Renal cortical epithelial cell (primary cell): Measurements from ENCODE around the gene ELL2. TPM values are rescaled to one million over a fixed set of nuclear protein-coding genes. Genes with fewer than 3 reads are reported as not detected.
A peak's percentile ranks its signal among the peaks of the same experiment; 100 is the strongest.

Source experiments
- DNase-seq: peaks from one replicate; pipeline ENCODE4 v3.0.0-alpha.2; 2011; ENCODE audit warnings: low read depth
- total RNA-seq: library from RNA; depleted of rRNA; stranded (reverse); fragments of >200 nt; gene quantifications from 2 replicates; pipeline ENCODE4 v1.2.3, GENCODE V29; 2014

Gene ELL2
- total RNA-seq, 1 donor from 2014 or later = 31.1 TPM

GRCh38 chr5:95956021-95956899, 5.4 kb downstream of the ELL2 start:
- DNase-seq = no peak

GRCh38 chr5:95954716-95955115, 6.9 kb downstream of the ELL2 start:
- no peak for DNase-seq

- DNase-seq = no peak
These were observed 8.5 kb downstream of the ELL2 start for GRCh38 chr5:95953021-95953702.

GRCh38 chr5:95951916-95952315, 9.7 kb downstream of the ELL2 start:
- no peak for DNase-seq

GRCh38 chr5:95949810-95950209, 11.8 kb downstream of the ELL2 start:
- DNase-seq = no peak

GRCh38 chr5:95948631-95949030, 13.0 kb downstream of the ELL2 start:
- DNase-seq = no peak

GRCh38 chr5:95946451-95946850, 15.2 kb downstream of the ELL2 start:
- no peak for DNase-seq

GRCh38 chr5:95942968-95943367, 18.7 kb downstream of the ELL2 start:
- DNase-seq = no peak

- no peak for DNase-seq
These were observed 19.2 kb downstream of the ELL2 start for GRCh38 chr5:95942414-95942813.

GRCh38 chr5:95941756-95942155, 19.9 kb downstream of the ELL2 start:
- DNase-seq = peak; percentile 58

GRCh38 chr5:95940758-95941682, 20.6 kb downstream of the ELL2 start:
- no peak for DNase-seq

- DNase-seq = no peak
These were observed 22.2 kb downstream of the ELL2 start for GRCh38 chr5:95939465-95939864.

- no peak for DNase-seq
These were observed 22.9 kb downstream of the ELL2 start for GRCh38 chr5:95938766-95939165.

GRCh38 chr5:95938347-95938746, 23.3 kb downstream of the ELL2 start:
- no peak for DNase-seq

GRCh38 chr5:95937607-95938152, 24.0 kb downstream of the ELL2 start:
- no peak for DNase-seq

- DNase-seq = no peak
These were observed 24.7 kb downstream of the ELL2 start for GRCh38 chr5:95936812-95937397.

- DNase-seq = no peak
These were observed 26.0 kb downstream of the ELL2 start for GRCh38 chr5:95935553-95936100.

GRCh38 chr5:95934207-95934804, 27.3 kb downstream of the ELL2 start:
- no peak for DNase-seq

- no peak for DNase-seq
These were observed 28.7 kb downstream of the ELL2 start for GRCh38 chr5:95932941-95933340.

GRCh38 chr5:95931079-95931833, 30.4 kb downstream of the ELL2 start:
- no peak for DNase-seq
